NOMO-1 treated with DMSO at 0.1 percent for 48 hours (cell line): Measurements from ENCODE around the gene PCGF6.
"Not testable (repeated sequence)": the region's sequence is repeated elsewhere in the genome, so short reads cannot be mapped to it uniquely, and the experiment has no call there.

Source experiments
- DNase-seq: peaks from one replicate; lab custom pipeline; 2025; ENCODE audit not compliant: unreplicated experiment; lab: John Stamatoyannopoulos, UW

The PCGF6 gene

DNA sequence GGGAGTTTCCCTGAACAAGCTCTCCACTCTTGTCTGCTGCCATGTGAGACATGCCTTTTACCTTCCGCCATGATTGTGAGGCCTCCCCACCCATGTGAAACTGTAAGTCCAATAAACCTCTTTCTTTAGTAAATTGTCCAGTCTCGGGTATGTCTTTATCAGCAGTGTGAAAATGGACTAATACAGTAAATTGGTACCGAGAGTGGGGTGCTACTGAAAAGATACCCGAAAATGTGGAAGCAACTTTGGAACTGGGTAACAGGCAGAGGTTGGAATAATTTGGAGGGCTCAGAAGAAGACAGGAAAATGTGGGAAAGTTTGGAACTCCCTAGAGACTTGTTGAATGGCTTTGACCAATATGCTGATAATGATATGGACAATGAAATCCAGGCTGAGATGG is 92.0 kb downstream of the PCGF6 start:
- DNase-seq: not testable (repeated sequence)

DNA sequence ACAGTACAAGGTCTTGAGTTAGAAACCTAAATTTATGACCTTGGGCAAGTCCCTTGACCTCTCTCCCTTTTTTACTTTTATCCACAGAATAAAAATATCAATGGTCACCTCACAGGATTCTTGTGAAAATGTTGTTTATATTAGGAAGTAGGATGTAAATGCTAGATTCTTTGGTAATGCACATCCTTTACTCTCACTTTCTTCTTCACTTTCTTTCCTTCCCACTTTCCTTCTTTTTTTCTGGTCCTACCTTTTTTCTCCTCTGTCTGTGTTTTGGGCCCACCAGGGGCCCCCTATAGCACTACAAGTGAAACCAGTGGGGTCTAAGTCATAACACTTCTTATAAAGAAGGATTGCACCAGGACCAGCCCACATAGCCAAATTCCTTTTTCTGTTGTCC is 93.1 kb downstream of the PCGF6 start:
- no peak for DNase-seq

DNA sequence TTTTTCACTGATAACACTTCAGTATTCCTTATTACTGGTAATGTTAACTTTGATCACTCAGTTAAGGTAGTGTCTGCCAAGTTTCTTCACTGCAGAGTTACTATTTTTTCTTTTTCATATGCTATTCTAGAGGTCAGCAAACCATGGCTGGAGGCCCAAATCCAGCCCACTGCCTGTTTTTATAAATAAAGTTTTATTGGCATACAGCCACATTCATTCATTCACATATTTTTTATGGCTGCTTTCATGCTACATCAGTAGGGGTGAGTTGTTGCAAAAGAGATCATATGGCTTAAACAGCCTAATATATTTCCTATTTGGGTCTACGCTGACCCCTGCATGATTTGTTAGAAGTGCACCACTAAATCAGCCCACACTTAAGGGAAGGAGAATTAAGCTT is 94.3 kb downstream of the PCGF6 start:
- DNase-seq: no peak

GRCh38 chr10:103254538-103255325 is 96.2 kb downstream of the PCGF6 start:
- DNase-seq: no peak

DNA sequence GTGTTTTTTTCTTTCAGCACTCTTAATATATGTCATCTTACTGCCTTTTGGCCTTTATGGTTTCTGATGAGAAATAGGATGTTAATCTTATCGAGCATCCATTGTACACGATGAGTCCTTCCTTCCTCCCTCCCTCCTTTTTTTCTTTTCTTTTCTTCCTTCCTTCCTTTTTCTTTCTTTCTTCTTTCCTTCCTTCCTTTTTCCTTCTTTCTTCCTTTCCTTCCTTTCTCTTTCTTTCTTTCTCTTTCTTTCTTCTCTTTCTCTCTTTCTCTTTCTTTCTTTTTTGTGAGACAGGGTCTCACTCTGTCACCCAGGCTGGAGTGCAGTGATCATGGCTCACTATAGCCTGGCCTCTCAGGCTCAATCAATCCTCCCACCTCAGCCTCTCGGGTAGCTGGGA is 96.8 kb downstream of the PCGF6 start:
- DNase-seq: no peak
